WERI-Rb-1 (cell line): ENCODE data around the gene RABAC1.

ENCODE experiments used
- DNase-seq: peaks from one replicate; pipeline ENCODE4 v3.0.0-alpha.2; 2020
- H3K27ac ChIP-seq: fragments of 250-450 bp; sonication (Bioruptor Pico); 2 replicates; pipeline ENCODE4 v1.5.1; 2020; ENCODE audit warnings: mild to moderate bottlenecking, moderate library complexity
- H3K27me3 ChIP-seq: fragments of 250-450 bp; sonication (Bioruptor Pico); 2 replicates; pipeline ENCODE4 v1.5.1; 2021; ENCODE audit warnings: mild to moderate bottlenecking, low read depth, moderate library complexity; ENCODE audit not compliant: insufficient read depth, severe bottlenecking
- H3K36me3 ChIP-seq: fragments of 250-450 bp; sonication (Bioruptor Pico); 2 replicates; pipeline ENCODE4 v1.5.1; 2020; ENCODE audit warnings: mild to moderate bottlenecking, moderate library complexity
- H3K4me3 ChIP-seq: 2 replicates; pipeline ENCODE4 v1.5.1; 2011; ENCODE audit warnings: low read depth, mild to moderate bottlenecking, control low read depth, low read length
- H3K9me3 ChIP-seq: fragments of 250-450 bp; sonication (Bioruptor Pico); 2 replicates; pipeline ENCODE4 v1.5.1; 2021; ENCODE audit warnings: mild to moderate bottlenecking, moderate library complexity; ENCODE audit not compliant: severe bottlenecking
- CTCF ChIP-seq: IDR thresholded peaks from 2 replicates; pipeline ENCODE4 v1.5.1; 2011; ENCODE audit warnings: low read depth, mild to moderate bottlenecking, control low read depth, inconsistent platforms, low read length

The RABAC1 gene

DNA sequence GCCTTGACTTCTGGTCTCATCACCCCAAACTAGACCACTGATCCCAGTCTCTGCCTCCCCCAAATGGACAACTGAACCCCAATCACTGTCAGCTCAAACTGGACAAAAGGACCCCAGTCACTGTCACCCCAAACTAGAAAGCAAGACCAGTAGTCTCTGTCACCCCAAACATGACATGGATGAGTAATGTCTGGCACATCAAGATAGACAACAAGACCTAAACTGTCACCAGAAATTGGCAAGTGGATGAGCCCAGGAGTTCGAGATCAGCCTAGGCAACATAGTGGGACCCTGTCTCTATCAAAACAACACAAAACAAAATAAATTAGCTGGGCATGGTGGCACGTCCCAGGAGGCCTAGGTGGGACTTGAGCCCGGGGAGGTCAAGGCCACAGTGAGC lies 12.0 kb downstream of the RABAC1 start:
- H3K36me3 ChIP-seq, result no peaks in the 10 kb centered on the region
- DNase-seq, result no peak
- no peak overlapping the region for H3K4me3 ChIP-seq
- no peaks in the 10 kb centered on the region for H3K27me3 ChIP-seq
- H3K27ac ChIP-seq, result no peak overlapping the region
- H3K9me3 ChIP-seq, result no peaks in the 10 kb centered on the region
- TF ChIP-seq CTCF, result no peak

- H3K4me3 ChIP-seq, result no peak overlapping the region
- H3K36me3 ChIP-seq, result no peaks in the 10 kb centered on the region
- no peak for TF ChIP-seq CTCF
- no peaks in the 10 kb centered on the region for H3K9me3 ChIP-seq
- H3K27me3 ChIP-seq, result no peaks in the 10 kb centered on the region
- no peak overlapping the region for H3K27ac ChIP-seq
- no peak for DNase-seq
These were observed 13.9 kb downstream of the RABAC1 start for GRCh38 chr19:41945135-41945766.

DNA sequence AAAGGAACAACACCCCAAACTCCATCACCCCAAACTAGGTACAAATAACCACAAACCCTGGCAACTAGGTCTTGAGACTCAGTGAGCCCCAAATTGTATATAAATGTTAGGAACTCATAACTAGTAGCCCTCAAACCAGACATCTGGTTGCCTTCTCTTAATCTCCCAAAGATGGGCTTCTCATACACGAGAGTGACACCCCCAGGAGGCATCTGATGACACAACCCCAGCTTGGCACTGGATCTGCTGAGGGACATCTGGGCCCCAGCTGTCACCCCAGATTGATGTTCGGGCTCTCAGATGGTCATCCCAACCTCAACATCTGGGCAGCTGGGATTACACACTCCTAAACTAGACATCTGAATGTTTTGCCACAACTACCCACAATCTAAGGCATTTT lies 14.8 kb downstream of the RABAC1 start:
- Histone ChIP-seq H3K4me3 (no peak overlapping the region), H3K36me3 (no peaks in the 10 kb centered on the region), H3K27me3 (no peaks in the 10 kb centered on the region), H3K9me3 (no peaks in the 10 kb centered on the region), H3K27ac (no peak overlapping the region)
- no peak for DNase-seq
- no peak for TF ChIP-seq CTCF

DNA sequence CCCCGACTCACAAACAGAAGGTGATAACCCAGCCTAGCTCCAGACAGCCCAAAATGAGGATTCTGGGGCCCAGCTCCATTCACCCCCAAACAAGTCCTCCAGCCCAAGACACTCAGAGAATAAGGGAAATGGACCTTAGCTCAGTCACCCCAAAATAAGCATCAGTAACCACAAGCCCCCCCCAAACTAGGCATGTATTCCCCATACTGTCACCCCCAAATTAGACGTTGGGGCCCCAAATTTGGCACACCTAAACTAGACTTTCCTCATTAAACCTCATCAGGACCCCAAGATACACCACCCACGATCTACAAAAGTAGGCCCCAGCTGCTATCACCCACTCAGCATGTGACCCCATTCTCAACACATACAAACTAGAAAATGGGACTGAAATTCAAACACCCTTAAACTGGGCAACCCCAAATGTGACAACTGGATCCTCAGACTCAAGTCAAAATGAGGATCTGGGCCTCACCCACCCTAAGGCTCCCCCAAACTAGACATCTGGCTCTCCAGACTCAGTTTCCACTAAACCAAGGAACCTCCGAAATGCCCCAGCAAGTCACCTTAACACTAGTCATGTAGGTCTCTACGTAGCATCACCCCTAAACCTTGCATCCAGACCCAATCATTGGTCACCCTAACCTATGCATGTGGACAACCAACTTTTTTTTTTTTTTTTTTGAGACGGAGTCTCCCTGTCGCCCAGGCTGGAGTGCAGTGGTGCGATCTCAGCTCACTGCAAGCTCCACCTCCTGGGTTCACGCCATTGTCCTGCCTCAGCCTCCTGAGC lies 17.5 kb downstream of the RABAC1 start:
- Histone ChIP-seq H3K27ac (no peak overlapping the region), H3K9me3 (no peaks in the 10 kb centered on the region), H3K27me3 (no peaks in the 10 kb centered on the region), H3K4me3 (peak overlapping the region; percentile 80), H3K36me3 (no peaks in the 10 kb centered on the region)
- DNase-seq, result no peak
- TF ChIP-seq CTCF, result no peak

- no peaks in the 10 kb centered on the region for H3K27me3 ChIP-seq
- DNase-seq, result no peak
- H3K9me3 ChIP-seq, result no peaks in the 10 kb centered on the region
- no peak for TF ChIP-seq CTCF
- peak overlapping the region; percentile 94 for H3K27ac ChIP-seq
- H3K36me3 ChIP-seq, result no peaks in the 10 kb centered on the region
- peak overlapping the region; percentile 80 for H3K4me3 ChIP-seq
These were observed 18.3 kb downstream of the RABAC1 start for GRCh38 chr19:41940731-41941409.
